ENCODE results near the gene GCGR.

Gene GCGR

DNA sequence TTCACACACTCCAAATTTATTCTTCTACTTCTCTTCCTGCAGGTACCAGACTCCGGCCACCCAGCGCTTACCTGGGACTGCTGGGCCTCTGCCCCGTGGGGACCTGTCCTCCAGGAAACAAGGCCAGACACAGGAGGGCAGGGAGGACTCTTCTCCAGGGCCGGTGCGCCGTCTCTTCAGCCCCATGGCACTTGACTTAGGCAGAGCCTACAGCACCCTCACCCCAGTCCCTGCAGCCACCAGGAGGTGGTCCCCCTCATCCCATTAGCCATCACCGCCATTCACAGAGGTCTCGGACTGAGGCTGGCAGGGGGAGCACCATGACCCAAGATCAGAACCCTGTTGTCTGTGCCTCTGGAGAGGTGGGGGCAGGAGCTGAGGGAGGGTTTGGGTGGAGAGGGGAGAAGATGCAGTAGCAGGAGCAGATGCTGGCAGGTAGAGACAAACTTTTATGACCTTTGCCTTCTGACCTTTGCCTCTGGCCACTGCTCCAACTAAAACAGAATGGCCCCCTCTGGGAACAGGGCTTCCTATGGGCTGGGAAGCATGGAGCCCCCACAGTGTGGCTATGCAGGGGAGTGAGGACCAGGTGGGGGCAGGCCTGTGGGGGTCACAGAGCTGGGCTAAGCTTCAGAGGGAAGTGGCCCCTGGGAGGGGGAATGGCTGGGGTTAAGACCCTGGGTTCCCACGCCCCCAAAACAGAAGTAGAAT, 1.7 kb upstream of the GCGR start:
- ChIA-PET CTCF (no interaction called here), POLR2A (interaction anchor here (0.6 kb wide), 1 partner anchor 70 kb away, joined by 3 read pairs; no protein-coding TSS in a partner anchor)
- TF ChIP-seq L3MBTL2 (conservative IDR thresholded peaks at IDR 0.05) (no peak), LEF1 (IDR thresholded peaks at IDR 0.05; ENCODE audit: borderline replicate concordance) (no peak), ELF4 (IDR thresholded peaks at IDR 0.05) (no peak), FOXK2 (IDR thresholded peaks at IDR 0.05) (no peak), FOXA1 (IDR thresholded peaks at IDR 0.05) (no peak), ZNF384 (IDR thresholded peaks at IDR 0.05) (no peak)
- TF ChIP-seq, protein P1, sequence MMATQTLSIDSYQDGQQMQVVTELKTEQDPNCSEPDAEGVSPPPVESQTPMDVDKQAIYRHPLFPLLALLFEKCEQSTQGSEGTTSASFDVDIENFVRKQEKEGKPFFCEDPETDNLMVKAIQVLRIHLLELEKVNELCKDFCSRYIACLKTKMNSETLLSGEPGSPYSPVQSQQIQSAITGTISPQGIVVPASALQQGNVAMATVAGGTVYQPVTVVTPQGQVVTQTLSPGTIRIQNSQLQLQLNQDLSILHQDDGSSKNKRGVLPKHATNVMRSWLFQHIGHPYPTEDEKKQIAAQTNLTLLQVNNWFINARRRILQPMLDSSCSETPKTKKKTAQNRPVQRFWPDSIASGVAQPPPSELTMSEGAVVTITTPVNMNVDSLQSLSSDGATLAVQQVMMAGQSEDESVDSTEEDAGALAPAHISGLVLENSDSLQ (IDR thresholded peaks at IDR 0.05), result no peak
- DNase-seq (ENCODE audit: extremely low spot score), result no peak

DNA sequence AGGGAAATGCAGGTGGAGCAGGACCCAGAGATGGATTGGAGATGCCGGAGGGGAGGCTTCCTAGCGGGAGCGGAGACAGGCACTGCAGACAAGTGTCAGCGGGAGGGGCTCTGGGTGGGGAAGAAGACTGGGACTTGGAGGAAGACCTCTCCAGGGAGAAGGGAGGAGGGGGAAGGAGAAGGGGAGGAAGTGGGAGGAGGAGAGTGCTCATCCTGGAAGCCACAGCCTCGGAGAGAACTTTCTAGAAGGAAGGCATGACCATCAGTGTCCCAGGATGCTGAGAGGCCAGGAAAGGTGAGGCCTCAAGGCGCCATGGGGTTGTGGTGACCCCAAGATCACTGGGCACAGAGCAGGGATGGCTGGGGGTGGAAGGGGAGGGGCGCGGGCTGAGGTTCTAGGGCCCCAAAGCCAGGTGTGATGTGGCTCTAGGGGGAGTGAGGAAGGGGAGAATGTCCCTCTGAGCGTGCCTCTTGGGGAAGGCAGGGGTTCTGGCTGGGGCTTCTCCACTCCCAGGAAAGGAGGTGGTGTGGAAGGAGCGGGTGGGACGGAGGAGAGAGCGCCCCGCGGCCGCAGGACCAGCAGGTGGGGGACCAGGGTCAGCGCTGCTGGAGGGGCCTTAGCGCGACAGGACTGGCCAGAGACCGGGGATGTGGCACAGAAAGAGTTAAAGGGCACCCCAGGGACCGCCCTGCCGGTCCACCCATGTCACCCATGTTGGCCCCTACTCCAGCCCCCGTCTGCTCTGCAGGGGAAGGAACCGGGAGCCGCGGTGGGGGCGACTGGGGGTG, 900 bp upstream of the GCGR start:
- no peak for DNase-seq (ENCODE audit: extremely low spot score)
- no peak for TF ChIP-seq FOXM1 (IDR thresholded peaks at IDR 0.05; ENCODE audit: borderline replicate concordance)
- no peak for TF ChIP-seq FOXK2 (IDR thresholded peaks at IDR 0.05)
- TF ChIP-seq ARNT (IDR thresholded peaks at IDR 0.05), result no peak
- TF ChIP-seq TARDBP (IDR thresholded peaks at IDR 0.05), result no peak
- no peak for TF ChIP-seq L3MBTL2 (conservative IDR thresholded peaks at IDR 0.05)
- no peak for TF ChIP-seq ZNF384 (IDR thresholded peaks at IDR 0.05)
- no peak for TF ChIP-seq CTBP1 (IDR thresholded peaks at IDR 0.05; ENCODE audit: borderline replicate concordance)
- TF ChIP-seq ELF4 (IDR thresholded peaks at IDR 0.05), result no peak
- no peak for TF ChIP-seq FOXA1 (IDR thresholded peaks at IDR 0.05)
- no peak for TF ChIP-seq LEF1 (IDR thresholded peaks at IDR 0.05; ENCODE audit: borderline replicate concordance)
- no peak for TF ChIP-seq HDGF (IDR thresholded peaks at IDR 0.05; ENCODE audit: borderline replicate concordance)
- TF ChIP-seq SP1 (IDR thresholded peaks at IDR 0.05), result no peak
- no peak for TF ChIP-seq SUZ12 (IDR thresholded peaks at IDR 0.05)
- TF ChIP-seq, protein P1 (IDR thresholded peaks at IDR 0.05), result no peak
- TF ChIP-seq NFRKB (IDR thresholded peaks at IDR 0.05), result no peak
- TF ChIP-seq BHLHE40 (IDR thresholded peaks at IDR 0.05; ENCODE audit: borderline replicate concordance), result no peak
- CTCF ChIA-PET, result no interaction called here
- POLR2A ChIA-PET, result no interaction called here

DNA sequence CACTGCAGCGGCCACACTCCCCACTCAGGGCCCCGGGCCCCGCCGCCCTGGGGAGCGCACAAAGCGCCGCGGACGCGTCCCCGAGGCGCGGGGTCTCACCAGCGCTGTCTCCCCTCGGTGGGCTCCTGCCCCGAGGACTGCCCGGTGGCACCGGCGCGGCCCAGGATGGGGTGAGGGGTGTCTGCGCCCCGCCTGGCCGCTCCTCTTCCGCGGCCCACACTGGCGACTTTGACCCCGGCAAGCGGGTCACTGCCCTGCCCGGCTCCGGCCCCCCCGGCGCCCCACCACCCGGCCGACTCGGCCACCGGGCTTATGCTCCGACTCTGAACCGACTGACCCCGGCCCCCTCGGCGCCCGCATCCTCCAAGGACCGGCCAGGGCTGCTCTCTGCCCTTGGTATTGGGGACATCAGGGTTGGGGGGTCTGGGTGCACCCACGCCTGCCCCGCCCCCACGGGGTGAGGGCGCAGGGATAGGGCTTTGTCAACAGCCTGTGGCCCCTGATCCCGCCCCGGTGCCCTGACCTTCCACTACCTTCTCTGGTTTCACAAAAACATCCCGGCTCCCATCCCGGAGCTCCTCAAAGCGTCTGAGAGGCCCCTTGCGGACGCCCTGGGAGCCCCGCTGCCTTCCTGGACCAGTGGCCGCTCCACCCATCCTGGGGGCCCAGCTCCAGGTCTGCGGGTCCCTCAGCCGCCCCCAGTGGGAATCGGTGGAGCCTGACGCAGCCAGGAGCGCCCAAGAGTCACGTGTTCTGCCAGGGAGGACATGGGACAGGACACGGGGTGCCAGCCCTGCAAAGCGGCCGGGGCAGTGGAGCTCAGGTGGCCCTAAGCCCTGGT, 829 bp downstream of the GCGR start:
- POLR2A ChIA-PET, result no interaction called here

DNA sequence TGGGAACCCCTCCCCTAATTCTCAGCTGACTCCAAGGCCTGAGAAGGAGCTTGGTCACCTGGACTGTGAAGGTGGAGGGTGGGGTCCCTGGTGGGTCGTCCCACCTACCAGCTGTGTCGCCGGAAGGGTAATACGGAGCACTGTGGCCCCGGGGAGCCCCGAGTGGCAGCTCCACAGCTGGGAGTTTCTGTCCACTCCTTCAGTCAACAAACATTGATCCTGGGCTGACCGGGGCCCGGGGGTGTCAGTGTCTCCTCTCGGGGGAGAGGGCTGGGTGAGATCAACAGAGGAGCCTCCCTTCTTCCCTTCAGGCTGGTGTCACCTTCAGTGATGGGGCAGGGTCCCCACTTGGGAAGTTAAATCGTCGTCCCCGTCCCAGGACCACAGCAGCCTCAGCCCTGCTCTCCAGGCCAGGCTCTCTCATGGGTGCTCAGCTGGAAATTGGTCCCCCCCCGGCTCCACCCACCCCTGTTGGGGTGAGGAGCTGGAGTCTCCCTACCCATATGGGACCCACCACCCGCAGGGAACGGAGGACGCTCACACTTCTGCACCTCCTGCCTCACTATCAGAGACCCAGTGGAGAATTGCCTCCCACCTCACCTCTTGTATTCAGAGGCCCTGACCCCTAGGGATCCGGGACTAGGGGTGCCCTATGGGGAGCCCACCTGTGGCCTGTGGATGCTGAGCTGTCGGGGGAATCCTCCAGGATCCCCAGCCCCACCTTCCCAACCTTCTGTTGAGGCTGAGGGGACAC, 1.9 kb downstream of the GCGR start:
- ChIA-PET CTCF (no interaction called here), POLR2A (interaction anchor here (3.7 kb wide), 1 partner anchor 27 kb away, joined by 18 read pairs; the partner anchor contains the start of genes MCRIP1 and PPP1R27)
- TF ChIP-seq BHLHE40 (IDR thresholded peaks at IDR 0.05; ENCODE audit: borderline replicate concordance) (no peak), SP1 (IDR thresholded peaks at IDR 0.05) (no peak), FOXA1 (IDR thresholded peaks at IDR 0.05) (no peak), ZNF384 (IDR thresholded peaks at IDR 0.05) (no peak), FOXM1 (IDR thresholded peaks at IDR 0.05; ENCODE audit: borderline replicate concordance) (no peak), HDGF (IDR thresholded peaks at IDR 0.05; ENCODE audit: borderline replicate concordance) (no peak), LEF1 (IDR thresholded peaks at IDR 0.05; ENCODE audit: borderline replicate concordance) (no peak), ARNT (IDR thresholded peaks at IDR 0.05) (no peak), NFRKB (IDR thresholded peaks at IDR 0.05) (no peak), SUZ12 (IDR thresholded peaks at IDR 0.05) (no peak), FOXK2 (IDR thresholded peaks at IDR 0.05) (no peak), CTBP1 (IDR thresholded peaks at IDR 0.05; ENCODE audit: borderline replicate concordance) (no peak), L3MBTL2 (conservative IDR thresholded peaks at IDR 0.05) (no peak), ELF4 (IDR thresholded peaks at IDR 0.05) (no peak)
- TF ChIP-seq, protein P1 (IDR thresholded peaks at IDR 0.05), result no peak
- DNase-seq (ENCODE audit: extremely low spot score), result no peak

More for the DNA sequence above, 829 bp downstream of the GCGR start:
- no peak for DNase-seq (ENCODE audit: extremely low spot score)
- TF ChIP-seq TARDBP (IDR thresholded peaks at IDR 0.05) (no peak), FOXM1 (IDR thresholded peaks at IDR 0.05; ENCODE audit: borderline replicate concordance) (no peak), ZNF384 (IDR thresholded peaks at IDR 0.05) (no peak), NFRKB (IDR thresholded peaks at IDR 0.05) (no peak), SUZ12 (IDR thresholded peaks at IDR 0.05) (no peak), L3MBTL2 (conservative IDR thresholded peaks at IDR 0.05) (no peak), LEF1 (IDR thresholded peaks at IDR 0.05; ENCODE audit: borderline replicate concordance) (no peak), CTBP1 (IDR thresholded peaks at IDR 0.05; ENCODE audit: borderline replicate concordance) (no peak), ARNT (IDR thresholded peaks at IDR 0.05) (no peak), FOXA1 (IDR thresholded peaks at IDR 0.05) (no peak), BHLHE40 (IDR thresholded peaks at IDR 0.05; ENCODE audit: borderline replicate concordance) (no peak), SP1 (IDR thresholded peaks at IDR 0.05) (no peak), FOXK2 (IDR thresholded peaks at IDR 0.05) (no peak)
- CTCF ChIA-PET, result no interaction called here
